Tibial artery (tissue), 4 donors: ENCODE data around the gene EIF2B2.

Experiments used
- DNase-seq, 2 donors: peaks; one replicate each; pipeline ENCODE4 v3.0.0-alpha.2; 2019
- H3K27ac ChIP-seq, 2 donors: fragments of 200-600 bp; sonication (generic) in 1 of 2; 1 replicate in 1 of 2; 2 replicates in 1 of 2; pipeline ENCODE4 v1.5.1; 2018 to 2019; ENCODE audit warnings: mild to moderate bottlenecking in 1 of 2
- H3K27me3 ChIP-seq, 2 donors: fragments of 200-600 bp; sonication (generic) in 1 of 2; one replicate each; pipeline versions ENCODE4 v1.5.1 to v1.6.0; 2016 to 2019
- H3K36me3 ChIP-seq, 3 donors: fragments of 200-600 bp; sonication (generic) in 2 of 3; one replicate each; pipeline ENCODE4 v1.5.1; 2016 to 2019; ENCODE audit warnings: mild to moderate bottlenecking in 2 of 3
- H3K4me1 ChIP-seq, 4 donors: fragments of 200-600 bp; sonication (generic) in 2 of 4; 1 replicate in 3 of 4; 2 replicates in 1 of 4; pipeline ENCODE4 v1.5.1; 2016 to 2019
- H3K4me3 ChIP-seq, 2 donors: fragments of 200-600 bp; sonication (generic) in 1 of 2; 1 replicate in 1 of 2; 2 replicates in 1 of 2; pipeline ENCODE4 v1.5.1; 2018 to 2019; ENCODE audit warnings: mild to moderate bottlenecking in 2 of 2
- H3K9me3 ChIP-seq, 3 donors: fragments of 200-600 bp; sonication (generic) in 1 of 3; one replicate each; pipeline ENCODE4 v1.5.1; 2016 to 2019
- intact Hi-C: fragments of 100-400 bp; cut with DNase I; formaldehyde crosslinking; loops from one replicate; pipeline ENCODE4 v1.15.0; 2023; ENCODE audit warnings: low total_unique reads
- TF ChIP-seq, protein P1 (sequence below), 2 experiments: fragments of 200-600 bp in 1 of 2; fragments of 450-650 bp in 1 of 2; IDR thresholded peaks; one replicate each; pipeline ENCODE4 v1.5.1; 2017 to 2019; ENCODE audit warnings: antibody characterized with exemption in 2 of 2, mild to moderate bottlenecking in 1 of 2, moderate library complexity in 1 of 2

Gene EIF2B2

DNA sequence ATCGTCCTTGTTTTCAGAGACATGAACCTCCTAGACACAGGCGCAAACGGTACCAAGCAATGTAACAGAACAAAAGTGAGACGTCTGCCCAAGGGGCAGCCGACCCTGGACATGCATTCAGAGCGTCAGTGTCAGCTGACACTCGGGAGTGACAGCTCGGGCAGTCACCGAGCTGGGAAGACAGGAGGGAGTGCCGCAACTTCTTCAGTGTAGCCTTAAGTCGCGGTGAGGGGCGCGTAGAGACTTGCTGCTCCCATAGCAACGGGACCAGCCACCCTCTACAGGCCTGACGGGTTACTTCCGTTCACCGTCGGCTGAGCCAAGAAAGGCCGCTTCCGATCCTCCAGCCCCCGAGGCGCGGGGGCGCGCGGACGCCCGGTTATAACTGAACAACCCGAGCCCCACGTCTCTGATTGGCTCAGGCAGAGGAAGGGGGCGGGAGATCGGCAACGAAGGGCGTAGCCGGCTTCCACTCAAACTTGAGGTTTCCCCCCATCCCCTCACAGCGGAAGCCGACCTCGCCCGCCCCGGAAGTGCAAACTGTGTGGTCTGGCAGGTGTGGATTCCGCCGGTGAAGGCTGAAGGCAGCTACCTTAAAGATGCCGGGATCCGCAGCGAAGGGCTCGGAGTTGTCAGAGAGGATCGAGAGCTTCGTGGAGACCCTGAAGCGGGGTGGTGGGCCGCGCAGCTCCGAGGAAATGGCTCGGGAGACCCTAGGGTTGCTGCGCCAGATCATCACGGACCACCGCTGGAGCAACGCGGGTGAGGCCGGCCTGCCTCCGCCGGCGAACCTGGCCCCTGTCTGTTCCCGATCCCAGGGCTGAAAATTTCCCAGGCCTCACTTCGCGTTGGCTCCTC lies at the start of gene EIF2B2:
EIF2B2 (plus strand) TSS at position 530 of the 858 bp plus-strand sequence; CDS start at position 600, 70 bp downstream.
- intact Hi-C loops = no loop called here
- Histone ChIP-seq H3K4me1 (peaks cover 0 to 31% (median 22%) of the 10 kb centered on the region in 4 donors), H3K27me3 (no peaks in the 10 kb centered on the region), H3K9me3 (no peaks in the 10 kb centered on the region), H3K27ac (peak within 1 kb of the TSS; percentile 82 to 88), H3K4me3 (peak within 1 kb of the TSS; percentile 75 to 86), H3K36me3 (peaks cover 19 to 29% (median 29%) of the 10 kb centered on the region in 3 donors)
- peak; percentile 98 to 99 for DNase-seq
- TF ChIP-seq, protein P1, sequence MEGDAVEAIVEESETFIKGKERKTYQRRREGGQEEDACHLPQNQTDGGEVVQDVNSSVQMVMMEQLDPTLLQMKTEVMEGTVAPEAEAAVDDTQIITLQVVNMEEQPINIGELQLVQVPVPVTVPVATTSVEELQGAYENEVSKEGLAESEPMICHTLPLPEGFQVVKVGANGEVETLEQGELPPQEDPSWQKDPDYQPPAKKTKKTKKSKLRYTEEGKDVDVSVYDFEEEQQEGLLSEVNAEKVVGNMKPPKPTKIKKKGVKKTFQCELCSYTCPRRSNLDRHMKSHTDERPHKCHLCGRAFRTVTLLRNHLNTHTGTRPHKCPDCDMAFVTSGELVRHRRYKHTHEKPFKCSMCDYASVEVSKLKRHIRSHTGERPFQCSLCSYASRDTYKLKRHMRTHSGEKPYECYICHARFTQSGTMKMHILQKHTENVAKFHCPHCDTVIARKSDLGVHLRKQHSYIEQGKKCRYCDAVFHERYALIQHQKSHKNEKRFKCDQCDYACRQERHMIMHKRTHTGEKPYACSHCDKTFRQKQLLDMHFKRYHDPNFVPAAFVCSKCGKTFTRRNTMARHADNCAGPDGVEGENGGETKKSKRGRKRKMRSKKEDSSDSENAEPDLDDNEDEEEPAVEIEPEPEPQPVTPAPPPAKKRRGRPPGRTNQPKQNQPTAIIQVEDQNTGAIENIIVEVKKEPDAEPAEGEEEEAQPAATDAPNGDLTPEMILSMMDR (IDR thresholded peaks at IDR 0.05) = peak; percentile 23 to 48

DNA sequence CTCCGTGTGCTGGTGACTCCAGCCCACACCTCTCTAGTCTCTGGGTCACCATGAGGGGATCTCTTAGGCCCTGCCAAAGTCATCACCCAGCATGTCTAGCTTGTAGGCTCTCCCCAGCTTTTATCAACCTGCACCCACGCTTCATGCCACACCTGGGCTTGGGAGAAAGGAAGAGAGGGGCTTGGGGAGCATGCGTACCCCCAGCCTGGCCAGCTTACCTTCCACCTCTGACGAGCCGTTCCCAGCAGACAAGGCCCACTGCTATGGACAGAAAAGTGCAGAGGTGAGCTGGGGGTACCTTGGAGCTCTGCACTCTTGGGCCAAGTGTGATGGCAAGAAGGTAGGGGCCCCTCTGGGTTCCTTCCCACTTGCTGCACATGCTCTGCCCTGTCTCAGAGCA lies 49.0 kb upstream of the EIF2B2 start:
- peaks cover 0 to 68% (median 58%) of the 10 kb centered on the region in 4 donors for H3K4me1 ChIP-seq
- intact Hi-C loops = loop anchor here (10.0 kb wide), 1 partner anchor 111 kb away; the partner anchor contains the start of genes ACYP1 and ZC2HC1C
- H3K36me3 ChIP-seq = peaks cover 0 to 10% (median 9%) of the 10 kb centered on the region in 3 donors
- no peaks in the 10 kb centered on the region for H3K9me3 ChIP-seq
- H3K4me3 ChIP-seq = peak overlapping the region; percentile 69 to 72
- TF ChIP-seq, protein P1 (IDR thresholded peaks at IDR 0.05) = no peak
- DNase-seq = no peak
- H3K27ac ChIP-seq = peak overlapping the region; percentile 76 to 79
- H3K27me3 ChIP-seq = no peaks in the 10 kb centered on the region

DNA sequence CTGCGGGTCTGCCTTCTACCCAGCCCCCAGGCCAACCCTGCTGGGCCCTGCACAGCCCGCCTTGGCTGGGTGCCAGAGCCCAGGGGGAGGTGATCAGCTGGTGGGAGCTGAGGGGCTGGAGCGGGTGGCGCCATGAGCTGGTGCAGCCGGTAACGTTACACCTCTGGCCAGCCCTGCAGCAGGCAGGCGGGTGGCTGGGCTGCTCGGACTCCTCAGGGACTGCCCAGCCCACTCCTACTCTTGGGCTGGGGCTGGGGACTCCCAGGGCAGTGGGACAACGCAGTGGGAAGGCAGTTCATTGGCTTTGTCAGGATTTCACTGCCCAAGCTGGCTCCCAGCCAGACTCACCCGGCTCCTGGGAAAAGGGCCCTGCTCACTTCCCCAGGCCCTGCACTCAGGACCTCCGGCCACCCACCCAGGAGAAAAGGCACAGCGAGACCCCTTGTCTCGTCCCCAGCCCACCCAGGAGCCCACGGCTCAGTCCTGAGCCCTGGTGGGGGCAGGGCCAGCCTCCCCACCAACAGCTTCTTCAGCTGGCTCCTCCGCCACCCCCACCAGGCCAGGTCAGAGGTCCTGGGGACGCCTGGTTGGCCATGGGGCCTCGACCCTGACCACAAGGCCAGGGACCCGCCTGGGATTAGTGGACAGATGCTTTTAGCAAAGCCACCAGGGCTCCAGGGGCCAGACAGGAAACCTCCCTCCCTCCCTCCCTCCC lies 48.3 kb upstream of the EIF2B2 start:
- no peaks in the 10 kb centered on the region for H3K9me3 ChIP-seq
- peaks cover 0 to 3% (median 2%) of the 10 kb centered on the region in 3 donors for H3K36me3 ChIP-seq
- TF ChIP-seq, protein P1 (IDR thresholded peaks at IDR 0.05) = no peak
- peaks cover 0 to 65% (median 57%) of the 10 kb centered on the region in 4 donors for H3K4me1 ChIP-seq
- H3K27me3 ChIP-seq = no peaks in the 10 kb centered on the region
- intact Hi-C loops = loop anchor here (10.0 kb wide), 1 partner anchor 110 kb away; the partner anchor contains the start of genes ACYP1 and ZC2HC1C
- peak in 1 of 2 donors; percentile 82 for DNase-seq
- H3K4me3 ChIP-seq = peak overlapping the region; percentile 69 to 72
- peak overlapping the region; percentile 76 to 79 for H3K27ac ChIP-seq

DNA sequence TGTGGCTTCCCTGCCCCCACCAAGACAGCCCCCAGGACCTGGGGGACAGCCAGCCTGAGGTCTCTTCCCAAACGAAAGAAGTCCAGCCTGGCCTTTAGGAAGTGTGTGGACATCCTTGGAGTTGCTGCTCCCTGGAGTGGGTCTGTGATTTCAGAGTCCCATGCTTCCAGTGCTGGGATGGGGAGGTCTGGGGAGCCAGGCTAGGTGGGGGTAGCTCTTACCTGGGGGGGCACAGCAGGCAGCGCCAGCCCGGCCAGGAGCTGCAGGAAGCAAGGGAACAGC lies 47.8 kb upstream of the EIF2B2 start:
- H3K4me1 ChIP-seq = peaks cover 0 to 60% (median 54%) of the 10 kb centered on the region in 4 donors
- H3K27ac ChIP-seq = peak overlapping the region; percentile 76 to 79
- TF ChIP-seq, protein P1 (IDR thresholded peaks at IDR 0.05) = no peak
- H3K27me3 ChIP-seq = no peaks in the 10 kb centered on the region
- peak overlapping the region; percentile 69 to 72 for H3K4me3 ChIP-seq
- H3K9me3 ChIP-seq = no peaks in the 10 kb centered on the region
- intact Hi-C loops = loop anchor here (10.0 kb wide), 1 partner anchor 110 kb away; the partner anchor contains the start of genes ACYP1 and ZC2HC1C
- no peaks in the 10 kb centered on the region for H3K36me3 ChIP-seq
- no peak for DNase-seq

DNA sequence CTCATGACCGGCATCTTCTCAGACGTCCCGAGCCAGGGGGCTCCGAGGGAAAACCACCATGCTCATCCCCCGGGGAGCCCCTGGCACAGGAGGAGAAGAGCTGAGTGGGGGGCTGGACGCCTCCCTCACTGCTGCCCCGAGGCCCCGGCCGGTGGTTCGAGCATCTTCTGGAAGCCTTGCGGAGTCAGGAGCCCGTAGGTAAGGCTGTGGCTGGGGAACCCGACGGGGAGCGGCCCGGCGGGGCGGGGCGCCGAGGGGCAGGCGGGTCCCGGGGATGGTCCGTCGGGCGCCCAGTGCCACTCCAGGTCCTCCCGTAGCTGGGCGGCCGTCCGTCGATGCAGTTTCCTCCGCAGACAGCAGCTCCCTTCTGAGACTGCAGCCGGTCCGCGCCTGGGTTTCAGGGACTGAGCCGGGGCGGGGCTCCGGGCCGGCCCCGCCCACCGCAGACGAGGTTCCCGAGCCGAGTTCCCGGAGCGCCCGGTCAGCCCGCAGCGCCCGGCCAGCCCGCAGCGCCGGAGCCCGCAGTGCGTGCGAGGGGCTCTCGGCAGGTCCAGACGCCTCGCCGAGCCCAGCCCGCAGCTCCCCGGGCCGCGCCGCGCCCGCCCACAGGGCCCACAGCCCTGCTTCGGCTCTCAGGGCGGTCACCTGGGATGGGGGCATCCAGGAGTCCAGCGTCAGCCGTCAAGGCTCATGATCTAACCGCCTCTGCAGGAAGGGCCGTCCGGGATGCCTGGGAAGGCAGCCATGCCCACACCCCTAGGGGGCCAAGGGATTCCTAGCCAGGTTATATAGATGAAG lies 47.3 kb upstream of the EIF2B2 start, which contains the start of gene PGF:
PGF (minus strand) TSS at position 369 of the 798 bp plus-strand sequence; CDS start at position 14, 355 bp downstream.
- TF ChIP-seq, protein P1 (IDR thresholded peaks at IDR 0.05) = no peak
- H3K36me3 ChIP-seq = no peaks in the 10 kb centered on the region
- H3K27ac ChIP-seq = peak within 1 kb of the TSS; percentile 76 to 79
- peak within 1 kb of the TSS; percentile 69 to 72 for H3K4me3 ChIP-seq
- peaks cover 0 to 55% (median 49%) of the 10 kb centered on the region in 4 donors for H3K4me1 ChIP-seq
- intact Hi-C loops = loop anchor here (10.0 kb wide), 1 partner anchor 109 kb away; the partner anchor contains the start of genes ACYP1 and ZC2HC1C
- DNase-seq = peak; percentile 67 to 89
- H3K27me3 ChIP-seq = no peaks in the 10 kb centered on the region
- H3K9me3 ChIP-seq = no peaks in the 10 kb centered on the region
